Measurements from ENCODE around the gene SGMS1. TPM values are rescaled to one million over a fixed set of nuclear protein-coding genes. Genes with fewer than 3 reads are reported as not detected.

Gene SGMS1
- total RNA-seq, 2 donors from 2014 or later: 67.0 to 68.2 TPM

DNA sequence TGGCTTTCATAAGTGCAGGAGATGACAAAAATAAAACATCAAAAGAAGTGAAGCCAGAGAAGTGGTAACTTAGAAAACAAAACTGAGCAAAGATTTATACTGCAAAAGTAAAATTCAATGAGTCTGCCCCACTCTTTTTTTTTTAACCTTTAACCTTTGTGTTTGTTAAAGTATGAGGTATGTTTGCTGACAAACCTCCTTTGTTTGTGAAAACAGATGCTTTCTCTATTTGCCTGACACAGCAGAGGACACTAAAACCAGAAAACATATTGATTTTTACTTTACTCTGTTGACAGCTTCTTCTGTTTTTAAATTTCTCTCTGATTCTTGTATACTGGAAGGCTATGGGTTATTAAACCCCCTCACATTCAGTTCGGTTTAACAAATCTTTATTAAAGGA is 57.6 kb downstream of the SGMS1 start:
- no peak for DNase-seq (ENCODE audit: low spot score)
- no peaks in the 10 kb centered on the region for H3K36me3 ChIP-seq
- no peaks in the 10 kb centered on the region for H3K27me3 ChIP-seq (replicated peaks; ENCODE audit: insufficient read depth)
- H3K9me3 ChIP-seq: no peaks in the 10 kb centered on the region
- H3K4me1 ChIP-seq (replicated peaks): no peaks in the 10 kb centered on the region
- WGBS: 33% methylated on average over 1 of the region's 1 CpG
- intact Hi-C loops (cut with DNase I): no loop called here
- no peak overlapping the region for H3K4me3 ChIP-seq
- no peak for TF ChIP-seq POLR2A (IDR thresholded peaks at IDR 0.05)
- no peak for TF ChIP-seq POLR2AphosphoS5 (IDR thresholded peaks at IDR 0.05)
- TF ChIP-seq, protein P1, sequence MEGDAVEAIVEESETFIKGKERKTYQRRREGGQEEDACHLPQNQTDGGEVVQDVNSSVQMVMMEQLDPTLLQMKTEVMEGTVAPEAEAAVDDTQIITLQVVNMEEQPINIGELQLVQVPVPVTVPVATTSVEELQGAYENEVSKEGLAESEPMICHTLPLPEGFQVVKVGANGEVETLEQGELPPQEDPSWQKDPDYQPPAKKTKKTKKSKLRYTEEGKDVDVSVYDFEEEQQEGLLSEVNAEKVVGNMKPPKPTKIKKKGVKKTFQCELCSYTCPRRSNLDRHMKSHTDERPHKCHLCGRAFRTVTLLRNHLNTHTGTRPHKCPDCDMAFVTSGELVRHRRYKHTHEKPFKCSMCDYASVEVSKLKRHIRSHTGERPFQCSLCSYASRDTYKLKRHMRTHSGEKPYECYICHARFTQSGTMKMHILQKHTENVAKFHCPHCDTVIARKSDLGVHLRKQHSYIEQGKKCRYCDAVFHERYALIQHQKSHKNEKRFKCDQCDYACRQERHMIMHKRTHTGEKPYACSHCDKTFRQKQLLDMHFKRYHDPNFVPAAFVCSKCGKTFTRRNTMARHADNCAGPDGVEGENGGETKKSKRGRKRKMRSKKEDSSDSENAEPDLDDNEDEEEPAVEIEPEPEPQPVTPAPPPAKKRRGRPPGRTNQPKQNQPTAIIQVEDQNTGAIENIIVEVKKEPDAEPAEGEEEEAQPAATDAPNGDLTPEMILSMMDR (IDR thresholded peaks at IDR 0.05): no peak
- no peak overlapping the region for H3K27ac ChIP-seq

DNA sequence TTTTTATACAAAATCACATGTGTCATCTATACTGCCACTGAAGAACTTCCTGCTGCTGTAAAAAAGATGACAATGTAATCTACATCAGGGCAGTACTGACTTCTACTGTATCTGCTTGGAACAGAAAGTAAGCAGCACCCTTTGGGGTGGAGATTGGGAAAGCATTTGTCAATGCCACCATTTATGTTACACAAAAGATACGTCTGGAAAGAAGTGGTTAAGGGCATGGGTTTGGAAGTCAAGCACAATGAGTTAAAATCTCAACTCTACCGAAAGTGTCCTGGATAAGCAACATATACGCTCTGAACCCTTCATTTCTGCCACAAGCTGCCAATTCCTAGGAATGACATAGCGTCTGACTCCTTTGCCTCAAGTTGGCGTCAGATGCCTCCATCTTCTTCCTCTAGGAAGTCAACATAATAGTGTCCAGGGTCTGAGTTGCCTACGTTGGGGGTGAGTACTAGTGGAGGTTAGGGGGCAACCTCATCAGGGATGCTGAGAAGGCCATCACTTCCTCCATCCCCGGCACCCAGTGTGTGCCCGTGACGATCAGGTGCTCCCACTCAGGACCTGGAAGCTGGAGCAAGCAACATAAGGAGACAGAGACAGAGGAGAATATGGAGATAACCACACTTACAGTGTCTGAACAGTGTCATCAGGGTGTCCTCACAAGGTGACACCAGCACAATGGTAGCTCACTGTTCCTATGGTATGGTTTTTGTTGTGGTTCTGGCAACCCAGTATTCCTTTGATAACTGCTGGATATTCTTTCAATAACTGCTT is 58.3 kb downstream of the SGMS1 start:
- Histone ChIP-seq H3K36me3 (no peaks in the 10 kb centered on the region), H3K4me1 (replicated peaks) (no peaks in the 10 kb centered on the region), H3K27ac (no peak overlapping the region), H3K9me3 (no peaks in the 10 kb centered on the region), H3K4me3 (no peak overlapping the region), H3K27me3 (replicated peaks; ENCODE audit: insufficient read depth) (no peaks in the 10 kb centered on the region)
- no peak for DNase-seq (ENCODE audit: low spot score)
- TF ChIP-seq POLR2AphosphoS5 (IDR thresholded peaks at IDR 0.05) (no peak), POLR2A (IDR thresholded peaks at IDR 0.05) (no peak)
- TF ChIP-seq, protein P1 (IDR thresholded peaks at IDR 0.05): no peak
- intact Hi-C loops (cut with DNase I): no loop called here
- WGBS: 92% methylated on average over 9 of the region's 9 CpGs

GRCh38 chr10:50563906-50564305 is 59.9 kb downstream of the SGMS1 start:
- intact Hi-C loops (cut with DNase I): loop anchor here (5.0 kb wide), 1 partner anchor 58 kb away; the partner anchor contains the start of gene SGMS1
- DNase-seq (ENCODE audit: low spot score): no peak
- H3K27me3 ChIP-seq (replicated peaks; ENCODE audit: insufficient read depth): no peaks in the 10 kb centered on the region
- H3K27ac ChIP-seq: no peak overlapping the region
- no peaks in the 10 kb centered on the region for H3K36me3 ChIP-seq
- 88% methylated on average over 5 of the region's 5 CpGs for WGBS
- no peaks in the 10 kb centered on the region for H3K4me1 ChIP-seq (replicated peaks)
- TF ChIP-seq POLR2AphosphoS5 (IDR thresholded peaks at IDR 0.05) (no peak), POLR2A (IDR thresholded peaks at IDR 0.05) (no peak)
- TF ChIP-seq, protein P1 (IDR thresholded peaks at IDR 0.05): no peak
- H3K9me3 ChIP-seq: no peaks in the 10 kb centered on the region
- H3K4me3 ChIP-seq: no peak overlapping the region

- Histone ChIP-seq H3K4me1 (replicated peaks) (no peaks in the 10 kb centered on the region), H3K9me3 (no peaks in the 10 kb centered on the region), H3K27ac (peak overlapping the region; percentile 28 to 51), H3K4me3 (no peak overlapping the region), H3K27me3 (replicated peaks; ENCODE audit: insufficient read depth) (no peaks in the 10 kb centered on the region), H3K36me3 (no peaks in the 10 kb centered on the region)
- 47% methylated on average over 2 of the region's 2 CpGs for WGBS
- DNase-seq (ENCODE audit: low spot score): no peak
- TF ChIP-seq POLR2A (IDR thresholded peaks at IDR 0.05): no peak
- TF ChIP-seq, protein P1 (IDR thresholded peaks at IDR 0.05): peak; percentile 35 to 69 (median 67)
- intact Hi-C loops (cut with DNase I): loop anchor here (5.0 kb wide), 1 partner anchor 60 kb away; the partner anchor contains the start of gene SGMS1
Observed at GRCh38 chr10:50561816-50562215, 61.9 kb downstream of the SGMS1 start.

GRCh38 chr10:50561266-50561665 is 62.5 kb downstream of the SGMS1 start:
- peak; percentile 42 for DNase-seq (ENCODE audit: low spot score)
- intact Hi-C loops (cut with DNase I): loop anchor here (5.0 kb wide), 1 partner anchor 61 kb away; the partner anchor contains the start of gene SGMS1
- Histone ChIP-seq H3K9me3 (no peaks in the 10 kb centered on the region), H3K36me3 (no peaks in the 10 kb centered on the region), H3K4me1 (replicated peaks) (no peaks in the 10 kb centered on the region), H3K27me3 (replicated peaks; ENCODE audit: insufficient read depth) (no peaks in the 10 kb centered on the region), H3K4me3 (no peak overlapping the region), H3K27ac (peak overlapping the region; percentile 28 to 51)
- TF ChIP-seq, protein P1 (IDR thresholded peaks at IDR 0.05): no peak
- TF ChIP-seq POLR2AphosphoS5 (IDR thresholded peaks at IDR 0.05): peak; percentile 43
- WGBS: 25% methylated on average over 5 of the region's 5 CpGs

Data from prostate gland (tissue), 2 donors.